Measurements from ENCODE around the gene CGB7.

Gene CGB7

DNA sequence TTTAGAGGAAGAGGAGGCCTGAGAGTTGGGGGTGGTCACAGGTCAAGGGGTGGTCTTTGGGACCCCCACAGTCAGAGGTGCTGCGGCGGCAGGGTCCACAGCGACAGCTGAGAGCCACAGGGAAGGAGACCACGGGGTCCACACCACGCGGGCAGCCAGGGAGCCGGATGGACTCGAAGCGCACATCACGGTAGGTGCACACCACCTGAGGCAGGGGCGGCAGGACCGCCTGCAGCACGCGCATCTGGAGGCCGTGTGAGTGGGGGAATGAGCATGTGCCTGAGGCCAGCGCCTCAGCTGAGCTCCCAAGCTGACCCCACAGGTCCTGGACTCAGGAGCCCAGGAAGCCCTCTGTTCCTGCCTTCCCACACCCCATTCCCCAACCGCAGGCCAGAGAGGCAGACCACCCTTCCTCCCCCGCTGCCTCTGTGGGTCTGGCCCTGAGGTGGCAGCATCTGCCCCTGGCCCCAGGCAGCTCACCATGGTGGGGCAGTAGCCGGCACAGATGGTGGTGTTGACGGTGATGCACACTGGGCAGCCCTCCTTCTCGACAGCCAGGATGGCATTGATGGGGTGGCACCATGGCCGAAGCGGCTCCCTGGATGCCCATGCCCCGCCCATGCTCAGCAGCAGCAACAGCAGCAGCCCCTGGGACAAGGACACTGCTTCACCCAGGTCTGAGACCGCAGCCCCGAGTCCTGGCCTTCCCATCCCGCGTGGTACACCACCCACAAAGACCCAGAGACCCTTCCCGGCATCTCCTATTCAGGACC, 41.3 kb downstream of the CGB7 start:
- DNase-seq (ENCODE audit: low read depth), result no peak

DNA sequence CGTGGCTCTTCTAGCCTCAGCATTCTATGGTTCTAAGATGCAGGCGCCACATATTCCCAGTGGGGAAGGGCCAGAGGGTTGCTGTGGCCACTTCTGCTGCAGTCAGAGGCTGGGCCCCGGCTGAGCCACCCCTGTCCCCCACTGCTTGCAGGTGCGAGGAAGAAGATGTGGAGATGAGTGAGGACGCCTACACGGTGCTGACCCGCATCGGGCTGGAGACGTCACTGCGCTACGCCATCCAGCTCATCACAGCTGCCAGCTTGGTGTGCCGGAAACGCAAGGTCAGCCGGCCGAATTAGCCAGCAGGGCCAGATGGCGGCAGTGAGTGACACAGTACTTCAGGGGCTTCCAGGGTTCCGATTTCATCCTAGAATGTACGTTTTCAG, 42.7 kb downstream of the CGB7 start:
- DNase-seq (ENCODE audit: low read depth), result no peak

DNA sequence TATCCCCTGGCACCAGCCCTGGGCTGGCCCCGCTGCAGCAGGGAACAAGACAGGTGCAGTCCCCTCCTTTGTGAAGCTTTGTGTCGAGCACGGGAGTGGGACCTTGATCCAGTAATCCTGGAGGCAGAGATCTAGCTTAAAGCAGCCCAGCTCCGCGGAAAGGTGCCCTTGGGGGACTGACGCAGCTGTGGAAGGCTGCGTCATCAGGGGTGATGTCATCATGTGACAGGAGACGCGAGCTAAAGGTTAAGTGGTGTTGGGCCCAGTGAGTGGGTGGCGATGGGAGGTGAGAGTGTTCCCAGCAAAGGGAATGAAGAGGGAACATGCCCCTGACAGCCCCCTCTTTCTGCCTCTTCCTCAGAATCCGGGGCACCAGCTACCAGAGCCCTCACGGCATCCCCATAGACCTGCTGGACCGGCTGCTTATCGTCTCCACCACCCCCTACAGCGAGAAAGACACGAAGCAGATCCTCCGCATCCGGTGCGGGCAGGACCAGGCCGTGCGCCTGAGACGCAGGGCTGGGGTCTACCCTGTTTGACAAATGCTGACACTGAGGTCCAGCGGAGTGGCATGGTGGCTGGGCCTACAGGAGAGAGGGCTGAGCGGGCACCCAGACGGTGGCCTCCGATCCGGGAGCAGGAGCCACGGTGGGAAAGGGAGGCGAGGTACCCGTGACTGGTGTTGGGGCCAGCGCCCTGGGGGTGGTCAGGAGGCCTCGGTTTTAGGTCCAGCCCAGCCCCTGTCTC, 43.3 kb downstream of the CGB7 start:
- DNase-seq (ENCODE audit: low read depth), result no peak

DNA sequence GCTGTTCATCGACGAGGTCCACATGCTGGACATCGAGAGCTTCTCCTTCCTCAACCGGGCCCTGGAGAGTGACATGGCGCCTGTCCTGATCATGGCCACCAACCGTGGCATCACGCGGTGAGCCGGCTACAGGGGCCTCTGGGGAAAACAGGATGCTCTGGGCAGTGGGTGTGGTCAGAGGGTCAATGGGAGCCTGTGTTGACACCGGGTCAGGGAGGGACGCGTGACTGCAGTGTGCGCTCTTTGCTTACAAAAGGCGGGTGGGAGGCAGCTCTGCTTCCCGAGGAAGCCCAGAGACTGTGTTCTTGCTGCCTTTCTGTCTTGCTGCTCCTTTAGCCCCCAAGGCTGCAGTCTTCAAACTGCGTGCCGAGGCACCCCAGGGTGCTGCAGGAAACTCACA, 46.4 kb downstream of the CGB7 start:
- no peak for DNase-seq (ENCODE audit: low read depth)

DNA sequence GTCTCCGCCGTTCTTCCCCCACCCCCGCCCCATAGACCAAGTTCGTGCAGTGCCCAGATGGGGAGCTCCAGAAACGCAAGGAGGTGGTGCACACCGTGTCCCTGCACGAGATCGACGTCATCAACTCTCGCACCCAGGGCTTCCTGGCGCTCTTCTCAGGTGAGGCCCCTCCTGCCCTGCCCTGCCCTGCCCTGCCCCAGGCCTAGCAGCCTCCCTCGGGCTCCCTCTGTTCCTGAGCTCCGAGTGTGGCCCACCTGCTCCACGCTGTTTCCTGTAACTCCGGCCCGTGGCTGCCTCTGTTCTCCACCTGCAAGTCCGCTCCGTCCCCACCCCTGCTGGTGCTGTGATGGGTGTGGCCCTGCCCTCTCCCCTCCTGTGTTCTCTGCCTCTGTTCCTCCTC, 47.1 kb downstream of the CGB7 start:
- no peak for DNase-seq (ENCODE audit: low read depth)

DNA sequence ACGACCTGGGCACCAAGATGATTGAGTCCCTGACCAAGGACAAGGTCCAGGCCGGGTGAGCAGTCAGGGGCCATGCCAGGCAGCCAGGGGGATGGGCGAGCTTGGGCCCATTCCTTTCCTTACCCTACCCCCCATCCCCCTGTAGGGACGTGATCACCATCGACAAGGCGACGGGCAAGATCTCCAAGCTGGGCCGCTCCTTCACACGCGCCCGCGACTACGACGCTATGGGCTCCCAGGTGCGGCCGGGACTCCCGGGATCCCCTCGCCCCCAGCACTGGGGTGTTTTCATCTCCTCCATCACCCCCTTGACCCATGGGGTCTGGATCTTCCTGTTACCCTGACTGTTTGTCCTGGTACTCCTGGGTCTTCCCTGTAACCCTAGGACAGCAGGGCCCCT, 47.7 kb downstream of the CGB7 start:
- DNase-seq (ENCODE audit: low read depth), result no peak

DNA sequence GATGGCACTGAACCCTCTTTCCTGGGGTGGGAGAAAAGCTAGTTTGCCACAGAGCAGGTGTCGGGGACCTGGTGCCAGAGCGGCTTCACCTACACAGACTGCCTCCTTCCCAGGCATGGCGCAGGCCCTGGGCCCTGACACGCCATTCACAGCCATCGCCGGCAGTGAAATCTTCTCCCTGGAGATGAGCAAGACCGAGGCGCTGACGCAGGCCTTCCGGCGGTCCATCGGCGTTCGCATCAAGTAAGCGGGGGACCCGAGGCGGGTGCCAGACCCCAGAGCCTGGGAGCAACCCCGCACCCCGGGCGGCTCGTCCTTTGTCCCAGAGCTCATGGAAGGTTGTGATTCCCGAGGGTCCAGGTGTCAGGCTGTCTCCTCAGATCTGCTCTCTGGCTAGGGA, 50.6 kb downstream of the CGB7 start:
- no peak for DNase-seq (ENCODE audit: low read depth)

DNA sequence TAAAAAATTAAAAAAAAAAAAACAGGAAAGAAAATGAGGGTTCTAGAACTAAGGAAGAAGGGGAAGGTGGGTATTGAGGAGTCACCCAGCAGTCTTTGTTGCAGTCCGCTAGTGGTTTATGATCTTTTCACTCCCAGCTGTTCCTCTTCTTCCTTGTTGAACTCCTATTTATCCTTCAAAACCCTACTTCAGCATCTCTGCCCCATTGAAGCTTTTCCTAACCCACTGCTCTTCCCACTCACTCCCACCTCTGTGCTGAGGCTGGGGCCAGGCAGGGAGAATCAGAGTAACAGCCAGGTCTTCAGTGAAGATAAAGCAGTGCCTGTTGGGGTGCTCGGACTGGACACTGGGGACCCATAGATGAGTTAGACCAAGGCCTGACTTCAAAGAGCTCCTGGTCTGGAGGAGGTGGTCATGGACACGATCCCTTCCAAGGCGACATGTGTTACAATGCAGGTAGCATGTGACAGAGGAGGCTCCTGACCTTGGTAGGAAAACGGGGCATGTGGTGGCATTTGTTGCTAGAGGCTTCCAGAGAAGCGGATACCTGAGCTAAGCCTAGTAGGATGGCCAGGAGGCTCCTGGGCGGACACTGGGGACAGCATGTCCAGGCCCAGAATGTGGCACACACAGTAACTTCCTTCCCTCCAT, 52.5 kb downstream of the CGB7 start:
- DNase-seq (ENCODE audit: low read depth), result no peak
